Femur (tissue), 1 donor: ENCODE measurements around the gene FAM83E.

ENCODE experiments used
- DNase-seq: peaks from one replicate; pipeline ENCODE4 v3.0.0-alpha.2; 2017

Gene FAM83E

DNA sequence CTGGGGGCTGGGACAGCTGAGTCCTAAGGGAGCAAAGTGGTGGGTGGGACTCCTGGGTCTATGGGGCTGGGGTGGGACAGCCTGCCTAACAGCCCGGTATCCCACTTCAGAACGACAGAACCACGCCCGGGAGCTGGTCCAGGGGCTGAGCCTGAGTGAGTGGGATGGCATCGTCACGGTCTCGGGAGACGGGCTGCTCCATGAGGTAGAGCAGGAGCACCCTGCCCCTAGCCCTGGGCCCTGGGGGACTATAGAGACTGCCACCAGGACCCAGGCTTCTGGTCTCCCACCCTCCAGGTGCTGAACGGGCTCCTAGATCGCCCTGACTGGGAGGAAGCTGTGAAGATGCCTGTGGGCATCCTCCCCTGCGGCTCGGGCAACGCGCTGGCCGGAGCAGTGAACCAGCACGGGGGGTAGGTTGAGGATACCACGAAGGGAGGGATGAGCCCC is 13.0 kb upstream of the FAM83E start:
- no peak for DNase-seq

- no peak for DNase-seq
These were observed 12.5 kb upstream of the FAM83E start for GRCh38 chr19:48627201-48627864.

DNA sequence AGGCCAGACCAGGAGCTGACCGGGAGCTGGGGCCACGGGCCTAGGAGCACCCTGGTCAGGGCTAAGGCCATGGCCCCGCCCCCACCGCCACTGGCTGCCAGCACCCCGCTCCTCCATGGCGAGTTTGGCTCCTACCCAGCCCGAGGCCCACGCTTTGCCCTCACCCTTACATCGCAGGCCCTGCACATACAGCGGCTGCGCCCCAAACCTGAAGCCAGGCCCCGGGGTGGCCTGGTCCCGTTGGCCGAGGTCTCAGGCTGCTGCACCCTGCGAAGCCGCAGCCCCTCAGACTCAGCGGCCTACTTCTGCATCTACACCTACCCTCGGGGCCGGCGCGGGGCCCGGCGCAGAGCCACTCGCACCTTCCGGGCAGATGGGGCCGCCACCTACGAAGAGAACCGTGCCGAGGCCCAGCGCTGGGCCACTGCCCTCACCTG is 11.0 kb upstream of the FAM83E start:
- DNase-seq: no peak

- no peak for DNase-seq
These were observed 10.2 kb upstream of the FAM83E start for GRCh38 chr19:48624791-48625723.

GRCh38 chr19:48624067-48624594 is 9.3 kb upstream of the FAM83E start:
- peak; percentile 99 for DNase-seq

DNA sequence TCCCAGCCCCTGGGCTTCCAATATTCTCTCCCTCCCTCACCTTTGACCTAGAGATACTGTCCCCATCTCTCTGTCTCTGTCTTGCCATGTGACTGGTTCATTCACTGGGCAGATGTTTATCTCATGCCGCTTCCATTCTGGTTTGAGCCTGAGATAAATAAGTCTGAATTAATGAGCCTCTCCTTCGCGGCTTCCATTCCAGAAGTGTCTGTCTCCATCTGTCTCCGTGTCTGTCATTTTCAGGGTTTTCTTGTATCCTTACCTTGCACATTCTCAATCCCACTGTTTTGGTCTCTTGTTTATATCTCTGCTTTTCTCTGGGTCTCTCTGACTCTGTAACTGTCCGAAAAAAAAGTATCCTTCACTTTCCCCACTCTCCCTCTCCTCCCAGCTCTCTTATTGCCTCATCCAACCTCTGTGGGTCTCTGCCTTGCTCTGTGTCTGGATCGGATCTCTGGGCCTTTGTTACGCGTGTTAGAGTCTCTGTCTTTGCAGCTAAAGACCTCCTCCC is 8.7 kb upstream of the FAM83E start:
- DNase-seq: no peak

DNA sequence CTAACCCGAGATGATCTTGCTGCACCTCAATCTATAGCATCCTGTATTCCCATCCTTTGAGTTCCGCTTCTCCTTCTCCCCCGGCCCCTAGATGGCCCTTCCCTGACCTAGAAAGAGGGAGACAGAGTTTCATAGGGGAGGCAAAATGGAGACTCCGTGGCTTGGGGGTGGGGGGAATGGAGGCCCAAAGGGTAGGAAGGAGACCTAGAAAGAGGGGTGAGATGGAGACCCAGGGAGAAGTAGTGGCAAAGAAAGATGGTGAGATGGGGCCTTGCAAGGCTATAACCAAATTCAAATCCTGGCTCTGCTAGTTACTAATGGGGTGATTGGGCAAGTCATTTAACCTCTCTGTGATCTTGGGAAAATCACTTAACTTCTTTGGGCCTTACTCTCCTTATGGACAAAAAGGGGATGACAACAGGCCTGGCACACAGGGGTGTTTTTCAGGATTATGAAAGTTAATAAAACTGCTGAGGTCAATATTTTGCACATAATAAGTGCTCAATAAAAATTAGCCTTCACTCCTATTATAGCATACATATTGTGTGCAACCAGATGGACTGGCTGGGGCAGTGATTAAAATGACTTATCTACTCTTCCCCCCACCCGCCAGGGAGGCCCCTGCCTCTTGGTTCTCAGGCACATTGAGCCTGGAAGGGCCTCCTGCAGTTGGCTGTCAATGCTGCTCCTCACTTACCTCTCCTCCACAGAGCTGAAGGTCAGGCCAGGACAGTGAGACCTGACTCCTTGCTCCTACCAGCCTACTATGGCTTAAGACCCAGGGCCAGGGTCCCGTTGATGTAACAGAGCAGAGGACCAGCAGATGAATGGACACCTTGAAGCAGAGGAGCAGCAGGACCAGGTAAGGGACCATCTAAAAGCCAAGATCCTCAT is 5.1 kb upstream of the FAM83E start:
- DNase-seq: no peak

- DNase-seq: peak; percentile 99
These were observed 4.2 kb upstream of the FAM83E start, which contains the start of the genes RPL18 and SPHK2 for GRCh38 chr19:48618916-48619691. RPL18 (minus strand) TSS chr19:48619178; CDS start chr19:48619143, 35 bp downstream. SPHK2 (plus strand) TSS chr19:48619506; CDS start chr19:48620515, 1,009 bp downstream.

- no peak for DNase-seq
These were observed 3.5 kb upstream of the FAM83E start for GRCh38 chr19:48618278-48618915.

- peak; percentile 47 for DNase-seq
These were observed 2.5 kb upstream of the FAM83E start for GRCh38 chr19:48617146-48617937.

- DNase-seq: no peak
These were observed 1.7 kb upstream of the FAM83E start for GRCh38 chr19:48616491-48617056.

DNA sequence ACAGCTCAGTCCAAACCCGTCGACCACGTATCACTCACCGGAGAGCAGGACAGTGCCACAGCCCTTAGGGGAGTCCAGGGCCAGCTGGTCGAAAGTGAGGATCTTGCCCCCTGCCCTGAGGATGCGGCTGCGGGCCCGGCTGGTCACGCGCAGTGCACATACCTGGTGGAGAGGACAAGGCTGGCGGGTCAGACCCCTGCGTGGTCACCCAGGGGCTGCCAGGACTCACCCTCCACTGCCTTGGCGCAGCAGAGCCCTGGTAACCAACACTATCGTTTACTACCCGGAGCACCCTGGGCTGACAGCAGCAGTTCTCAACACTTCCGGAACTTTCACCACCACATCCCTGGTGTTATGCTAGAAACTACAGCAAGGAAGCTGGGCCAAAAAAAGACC is 1.2 kb upstream of the FAM83E start:
- no peak for DNase-seq

- DNase-seq: no peak
These were observed 560 bp upstream of the FAM83E start for GRCh38 chr19:48615231-48616040.

GRCh38 chr19:48613852-48614435 is 932 bp downstream of the FAM83E start:
- DNase-seq: no peak

DNA sequence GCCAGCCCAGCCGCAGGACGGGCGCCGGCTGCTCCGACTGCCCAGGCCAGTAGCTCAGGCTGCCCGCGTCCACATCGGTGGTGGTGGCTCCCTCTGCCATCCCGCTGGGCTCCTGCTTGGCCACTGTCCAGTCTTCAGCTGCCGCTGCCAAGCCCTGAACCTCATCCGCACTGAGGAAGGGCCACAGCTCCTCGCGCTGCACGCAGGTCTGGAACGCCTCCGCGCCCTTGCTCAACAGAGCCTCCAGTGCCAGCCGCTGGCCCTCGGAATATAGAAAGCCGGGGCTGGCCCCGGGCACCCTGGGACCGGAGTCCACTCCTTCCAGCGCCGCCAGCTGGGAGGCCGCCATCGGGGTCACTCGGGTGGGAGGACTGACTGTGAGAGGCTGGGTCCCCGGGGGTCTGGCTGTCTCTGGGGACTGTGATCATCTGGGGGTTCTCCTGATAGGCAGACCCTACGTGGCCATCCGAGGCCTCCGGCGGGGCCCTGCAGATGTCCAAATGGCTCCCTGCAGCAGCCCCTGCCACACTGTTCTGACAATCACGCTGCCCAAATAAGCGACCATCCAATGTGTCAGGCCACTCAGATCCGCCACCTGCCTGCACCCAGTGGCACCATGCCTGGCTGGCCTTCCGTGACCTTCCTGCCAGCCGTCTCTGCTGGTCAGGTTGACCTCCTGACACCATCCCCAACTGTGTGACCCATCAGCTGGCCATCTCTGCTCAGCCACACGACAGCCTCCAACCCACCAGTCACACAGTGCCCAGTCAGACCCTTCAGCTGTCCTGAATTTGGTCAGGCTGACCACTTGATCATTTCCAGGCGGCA is 1.6 kb downstream of the FAM83E start:
- DNase-seq: no peak

DNA sequence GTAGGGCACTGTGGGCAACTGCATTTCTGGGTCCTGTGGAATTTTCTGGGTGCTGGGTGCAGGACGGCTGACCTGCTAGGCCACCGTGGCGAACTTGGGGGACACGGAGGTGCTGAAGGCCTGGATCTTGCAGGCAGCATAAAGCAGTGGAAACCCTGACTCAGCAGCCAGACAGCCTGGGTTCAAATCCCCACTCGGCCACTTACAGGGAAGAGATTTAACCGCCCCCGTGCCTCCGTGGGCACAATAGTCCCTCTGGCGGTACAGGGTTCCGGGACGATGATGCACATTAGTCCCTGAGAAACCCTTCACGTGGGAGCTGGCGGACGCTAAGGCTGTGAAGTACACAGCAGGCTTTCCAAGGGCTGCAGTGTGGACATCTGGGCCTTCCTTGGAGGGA is 3.0 kb downstream of the FAM83E start:
- DNase-seq: no peak

GRCh38 chr19:48609571-48610108 is 5.2 kb downstream of the FAM83E start:
- peak; percentile 12 for DNase-seq
